LNCaP clone FGC (cell line): ENCODE measurements around the gene TMEM39B.
"Not testable (repeated sequence)": the region's sequence is repeated elsewhere in the genome, so short reads cannot be mapped to it uniquely, and the experiment has no call there.

Source experiments
- DNase-seq: peaks from one replicate; pipeline ENCODE4 v3.0.0-alpha.2; 2011; ENCODE audit warnings: low read depth
- H3K4me3 ChIP-seq: 2 replicates; pipeline ENCODE4 v1.5.1; 2011; ENCODE audit warnings: mild to moderate bottlenecking, low read depth, low read length, control low read depth
- CTCF ChIP-seq: IDR thresholded peaks from 2 replicates; pipeline ENCODE4 v1.5.1; 2012; ENCODE audit warnings: mild to moderate bottlenecking; ENCODE audit not compliant: control insufficient read depth, insufficient read depth; ENCODE audit errors: extremely low read depth

Gene TMEM39B

GRCh38 chr1:32074841-32075240, 2.1 kb downstream of the TMEM39B start:
- no peak for TF ChIP-seq CTCF
- H3K4me3 ChIP-seq, result no peak overlapping the region
- no peak for DNase-seq

GRCh38 chr1:32077451-32077850, 4.7 kb downstream of the TMEM39B start:
- H3K4me3 ChIP-seq, result no peak overlapping the region
- DNase-seq, result no peak
- no peak for TF ChIP-seq CTCF

GRCh38 chr1:32082022-32082421, 9.3 kb downstream of the TMEM39B start:
- no peak for DNase-seq
- no peak for TF ChIP-seq CTCF
- no peak overlapping the region for H3K4me3 ChIP-seq

GRCh38 chr1:32086381-32086780, 13.6 kb downstream of the TMEM39B start:
- DNase-seq, H3K4me3 ChIP-seq: not testable (repeated sequence)

- DNase-seq, result no peak
- no peak for TF ChIP-seq CTCF
- no peak overlapping the region for H3K4me3 ChIP-seq
Measured at GRCh38 chr1:32091176-32091575, 18.4 kb downstream of the TMEM39B start.

GRCh38 chr1:32091591-32091990, 18.9 kb downstream of the TMEM39B start:
- TF ChIP-seq CTCF, result no peak
- DNase-seq, result no peak
- no peak overlapping the region for H3K4me3 ChIP-seq

GRCh38 chr1:32094746-32095521, 22.2 kb downstream of the TMEM39B start:
- H3K4me3 ChIP-seq, result no peak overlapping the region
- no peak for DNase-seq
- no peak for TF ChIP-seq CTCF
